ENCODE data around the gene DUSP14. TPM values are rescaled to one million over a fixed set of nuclear protein-coding genes. Genes with fewer than 3 reads are reported as not detected.

Gene DUSP14
- total and polyA plus RNA-seq, 2 of the 13 experiments (the other 11 are each of a cell fraction or from before 2014, with no cell fraction given): 33.5 to 39.8 TPM

- TF ChIP-seq, protein P1, sequence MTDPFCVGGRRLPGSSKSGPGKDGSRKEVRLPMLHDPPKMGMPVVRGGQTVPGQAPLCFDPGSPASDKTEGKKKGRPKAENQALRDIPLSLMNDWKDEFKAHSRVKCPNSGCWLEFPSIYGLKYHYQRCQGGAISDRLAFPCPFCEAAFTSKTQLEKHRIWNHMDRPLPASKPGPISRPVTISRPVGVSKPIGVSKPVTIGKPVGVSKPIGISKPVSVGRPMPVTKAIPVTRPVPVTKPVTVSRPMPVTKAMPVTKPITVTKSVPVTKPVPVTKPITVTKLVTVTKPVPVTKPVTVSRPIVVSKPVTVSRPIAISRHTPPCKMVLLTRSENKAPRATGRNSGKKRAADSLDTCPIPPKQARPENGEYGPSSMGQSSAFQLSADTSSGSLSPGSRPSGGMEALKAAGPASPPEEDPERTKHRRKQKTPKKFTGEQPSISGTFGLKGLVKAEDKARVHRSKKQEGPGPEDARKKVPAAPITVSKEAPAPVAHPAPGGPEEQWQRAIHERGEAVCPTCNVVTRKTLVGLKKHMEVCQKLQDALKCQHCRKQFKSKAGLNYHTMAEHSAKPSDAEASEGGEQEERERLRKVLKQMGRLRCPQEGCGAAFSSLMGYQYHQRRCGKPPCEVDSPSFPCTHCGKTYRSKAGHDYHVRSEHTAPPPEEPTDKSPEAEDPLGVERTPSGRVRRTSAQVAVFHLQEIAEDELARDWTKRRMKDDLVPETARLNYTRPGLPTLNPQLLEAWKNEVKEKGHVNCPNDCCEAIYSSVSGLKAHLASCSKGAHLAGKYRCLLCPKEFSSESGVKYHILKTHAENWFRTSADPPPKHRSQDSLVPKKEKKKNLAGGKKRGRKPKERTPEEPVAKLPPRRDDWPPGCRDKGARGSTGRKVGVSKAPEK (CRISPR knock-in tag; IDR thresholded peaks at IDR 0.05; ENCODE audit: borderline replicate concordance): no peak
- no peak for TF ChIP-seq ZBTB42 (CRISPR knock-in tag; IDR thresholded peaks at IDR 0.05)
- TF ChIP-seq GPBP1L1 (CRISPR knock-in tag; IDR thresholded peaks at IDR 0.05): no peak
- no peak for TF ChIP-seq MAFK (conservative IDR thresholded peaks at IDR 0.05 in 1 of 2, IDR thresholded peaks at IDR 0.05 in 1 of 2; ENCODE audit: low read length in 2 of 2)
- peak in 1 of 2 experiments; percentile 42; a peak in 1 of 4 replicates for TF ChIP-seq KLF16 (CRISPR knock-in tag; IDR thresholded peaks at IDR 0.05)
- no peak for TF ChIP-seq ZNF34 (CRISPR knock-in tag; IDR thresholded peaks at IDR 0.05; ENCODE audit: borderline replicate concordance)
- no peak; the same call in 1 of the 2 replicates for TF ChIP-seq GATAD1 (CRISPR knock-in tag; IDR thresholded peaks at IDR 0.05)
- no peak for TF ChIP-seq SMAD1 (CRISPR knock-in tag; IDR thresholded peaks at IDR 0.05; ENCODE audit: borderline replicate concordance, low read depth)
- TF ChIP-seq, protein P2, sequence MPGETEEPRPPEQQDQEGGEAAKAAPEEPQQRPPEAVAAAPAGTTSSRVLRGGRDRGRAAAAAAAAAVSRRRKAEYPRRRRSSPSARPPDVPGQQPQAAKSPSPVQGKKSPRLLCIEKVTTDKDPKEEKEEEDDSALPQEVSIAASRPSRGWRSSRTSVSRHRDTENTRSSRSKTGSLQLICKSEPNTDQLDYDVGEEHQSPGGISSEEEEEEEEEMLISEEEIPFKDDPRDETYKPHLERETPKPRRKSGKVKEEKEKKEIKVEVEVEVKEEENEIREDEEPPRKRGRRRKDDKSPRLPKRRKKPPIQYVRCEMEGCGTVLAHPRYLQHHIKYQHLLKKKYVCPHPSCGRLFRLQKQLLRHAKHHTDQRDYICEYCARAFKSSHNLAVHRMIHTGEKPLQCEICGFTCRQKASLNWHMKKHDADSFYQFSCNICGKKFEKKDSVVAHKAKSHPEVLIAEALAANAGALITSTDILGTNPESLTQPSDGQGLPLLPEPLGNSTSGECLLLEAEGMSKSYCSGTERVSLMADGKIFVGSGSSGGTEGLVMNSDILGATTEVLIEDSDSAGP (CRISPR knock-in tag; IDR thresholded peaks at IDR 0.05; ENCODE audit: borderline replicate concordance): peak; percentile 71; the same call in 1 of the 2 replicates
- TF ChIP-seq ZNF512 (CRISPR knock-in tag; IDR thresholded peaks at IDR 0.05): no peak
- TF ChIP-seq ZSCAN5A (CRISPR knock-in tag; IDR thresholded peaks at IDR 0.05; ENCODE audit: borderline replicate concordance): 0 out of 2 replicates have a peak, but pooled peaks have one; percentile 70
- no peak for TF ChIP-seq YEATS2 (CRISPR knock-in tag; IDR thresholded peaks at IDR 0.05; ENCODE audit: borderline replicate concordance)
- TF ChIP-seq ZNF460 (CRISPR knock-in tag; IDR thresholded peaks at IDR 0.05; ENCODE audit: borderline replicate concordance): no peak
- TF ChIP-seq, protein P3, sequence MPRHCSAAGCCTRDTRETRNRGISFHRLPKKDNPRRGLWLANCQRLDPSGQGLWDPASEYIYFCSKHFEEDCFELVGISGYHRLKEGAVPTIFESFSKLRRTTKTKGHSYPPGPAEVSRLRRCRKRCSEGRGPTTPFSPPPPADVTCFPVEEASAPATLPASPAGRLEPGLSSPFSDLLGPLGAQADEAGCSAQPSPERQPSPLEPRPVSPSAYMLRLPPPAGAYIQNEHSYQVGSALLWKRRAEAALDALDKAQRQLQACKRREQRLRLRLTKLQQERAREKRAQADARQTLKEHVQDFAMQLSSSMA (CRISPR knock-in tag; IDR thresholded peaks at IDR 0.05): 0 out of 2 replicates have a peak, but pooled peaks have one; percentile 18
- no peak for TF ChIP-seq PHF20 (CRISPR knock-in tag; IDR thresholded peaks at IDR 0.05)
These were observed at the start of gene DUSP14 (continued) for GRCh38 chr17:37489197-37490001.

All from HepG2 (cell line).